Epidermal melanocyte (primary cell): Measurements from ENCODE around the gene RPL39L.

Experiments
- DNase-seq: peaks from one replicate; pipeline ENCODE4 v3.0.0; 2011; ENCODE audit warnings: low spot score; ENCODE audit not compliant: insufficient read length

RPL39L gene

DNA sequence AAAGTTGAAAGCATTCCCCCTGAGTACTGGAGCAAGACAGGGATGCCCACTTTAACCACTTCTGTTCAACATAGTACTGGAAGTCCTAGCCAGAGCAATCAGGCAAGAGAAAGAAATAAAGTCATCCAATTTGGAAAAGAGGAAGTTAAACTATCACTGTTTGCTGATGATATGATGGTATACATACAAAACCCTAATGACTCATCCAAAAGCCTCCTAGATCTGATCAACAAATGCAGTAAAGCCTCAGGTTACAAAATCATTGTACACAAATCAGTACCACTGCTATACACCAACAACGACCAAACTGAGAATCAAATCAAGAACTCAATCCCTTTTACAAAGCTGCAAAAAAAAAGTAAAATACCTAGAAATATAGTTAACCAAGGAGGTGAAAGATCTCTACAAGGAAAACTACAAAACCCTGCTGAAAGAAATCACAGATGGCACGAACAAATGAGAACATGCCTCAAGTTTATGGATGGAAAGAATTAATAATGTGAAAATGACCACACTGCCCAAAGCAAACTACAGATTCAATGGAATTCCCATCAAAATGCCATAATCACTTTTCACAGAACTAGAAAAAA, 40.3 kb downstream of the RPL39L start:
- no peak for DNase-seq

DNA sequence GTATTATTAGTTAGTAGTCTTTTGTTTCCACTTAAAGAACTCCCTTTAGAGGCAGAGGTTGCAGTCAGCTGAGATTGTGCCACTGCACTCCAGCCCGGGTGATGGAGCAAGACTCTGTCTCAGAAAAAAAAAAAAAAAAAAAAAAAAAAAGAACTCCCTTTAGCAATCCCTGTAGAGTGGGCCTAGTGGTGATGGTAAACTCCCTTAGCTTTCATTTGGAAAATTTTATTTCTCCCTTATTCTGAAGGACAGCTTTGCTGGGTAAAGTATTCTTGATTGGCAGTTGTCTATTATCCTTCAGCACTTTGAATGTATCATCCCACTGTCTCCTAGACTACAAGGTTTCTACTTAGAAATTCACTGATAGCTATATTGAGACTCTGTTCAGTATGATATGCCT, 46.0 kb downstream of the RPL39L start:
- no peak for DNase-seq

DNA sequence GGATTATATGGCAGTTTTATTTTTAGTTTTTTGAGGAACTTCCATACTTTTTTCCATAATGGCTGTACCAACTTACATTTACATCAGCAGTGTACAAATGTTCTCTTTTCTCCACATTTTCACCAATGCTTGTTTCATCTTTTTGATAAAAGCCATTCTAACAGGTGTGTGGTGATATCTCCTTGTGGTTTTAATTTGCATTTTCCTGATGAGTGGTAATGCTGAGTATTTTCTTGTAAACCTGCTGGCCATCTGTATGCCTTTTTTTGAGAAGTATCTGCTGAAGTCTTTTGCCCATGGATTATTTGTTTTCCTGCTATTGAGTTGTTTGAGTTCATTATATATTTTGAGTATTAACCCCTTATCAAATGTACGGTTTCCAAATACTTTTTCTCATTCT, 50.6 kb downstream of the RPL39L start:
- DNase-seq = no peak

DNA sequence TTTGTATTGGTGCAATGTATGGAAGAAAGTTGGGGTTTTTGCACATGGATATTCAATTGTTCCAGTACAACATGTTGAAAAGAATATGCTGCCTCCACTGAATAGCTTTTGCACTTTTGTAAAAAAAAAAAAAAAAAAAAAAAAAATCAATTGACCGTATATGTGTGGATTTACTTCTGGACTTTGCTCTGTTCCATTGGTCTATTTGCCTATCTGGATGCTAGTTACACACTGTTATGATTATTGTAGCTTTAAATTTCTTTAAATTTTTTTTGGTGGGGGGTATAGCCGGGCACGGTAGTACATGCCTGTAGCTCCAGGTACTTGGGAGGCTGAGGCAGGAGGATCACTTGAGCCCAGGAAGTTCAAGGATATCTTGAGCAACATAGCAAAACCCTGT, 52.5 kb downstream of the RPL39L start:
- DNase-seq = no peak

DNA sequence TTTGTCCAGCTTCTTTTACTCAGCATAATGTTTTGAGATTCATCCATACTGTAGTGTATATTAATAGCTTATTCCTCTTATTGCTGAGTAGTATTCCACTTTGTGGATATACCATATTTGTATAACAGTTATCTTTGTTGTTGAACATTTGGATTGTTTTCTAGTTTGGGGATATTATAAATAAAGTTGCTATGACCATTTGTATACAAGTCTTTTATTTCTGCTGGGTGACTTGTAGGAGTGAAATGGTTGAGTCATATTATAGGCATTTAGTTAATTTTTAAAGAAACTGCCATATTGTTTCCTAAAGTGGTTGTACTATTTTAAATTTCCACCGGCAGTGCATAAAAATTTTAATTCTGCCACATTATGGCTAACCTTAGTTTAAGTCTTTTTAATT, 53.4 kb downstream of the RPL39L start:
- DNase-seq = no peak

DNA sequence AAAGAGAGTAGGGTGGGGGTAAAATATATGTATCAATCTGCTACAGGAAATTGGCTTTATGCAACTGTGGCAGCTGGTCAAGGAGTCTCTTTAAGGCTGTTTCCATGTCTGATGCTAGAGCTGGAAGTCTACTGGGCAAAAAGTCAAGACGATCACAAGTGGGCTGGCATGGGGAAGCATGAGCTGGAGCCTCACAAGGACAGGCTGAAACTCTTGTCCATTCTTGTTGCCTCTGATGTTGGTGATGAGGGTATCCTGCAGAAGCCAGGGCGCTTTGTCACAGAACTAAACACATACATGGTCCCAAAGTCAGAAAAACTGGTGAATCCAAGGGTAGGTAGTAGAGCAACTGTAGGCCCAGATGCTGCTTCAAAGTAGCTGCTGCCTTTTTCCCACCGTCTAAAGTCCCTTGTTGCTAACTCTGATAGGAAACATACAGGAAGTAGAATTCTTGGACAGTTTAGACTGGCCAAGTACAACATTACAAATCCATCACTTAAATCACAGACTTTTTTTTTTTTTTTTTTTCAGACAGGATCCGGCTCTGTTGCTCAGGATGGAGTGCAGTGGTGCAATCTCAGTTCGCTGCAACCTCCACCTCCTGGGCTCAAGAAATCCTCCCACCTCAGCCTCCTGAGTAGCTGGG, 54.2 kb downstream of the RPL39L start:
- no peak for DNase-seq

DNA sequence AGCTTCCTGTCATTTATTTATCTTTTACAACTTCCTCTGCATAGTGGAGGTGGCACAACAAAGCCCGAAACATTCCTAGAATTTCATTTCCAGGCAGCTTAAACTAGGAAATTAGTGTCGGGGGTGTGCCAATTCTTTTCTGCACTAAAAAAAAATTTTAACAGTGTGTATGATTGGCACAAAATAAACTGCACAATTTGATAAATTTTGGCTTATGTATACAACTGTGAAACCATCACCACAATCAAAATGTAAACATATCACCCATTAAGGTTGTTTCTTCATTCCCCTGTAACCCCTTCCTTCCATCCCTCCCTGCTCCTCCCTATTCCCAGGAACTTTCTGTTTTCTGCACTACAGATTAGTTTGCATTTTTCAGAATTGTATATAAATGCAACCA, 54.7 kb downstream of the RPL39L start:
- no peak for DNase-seq

DNA sequence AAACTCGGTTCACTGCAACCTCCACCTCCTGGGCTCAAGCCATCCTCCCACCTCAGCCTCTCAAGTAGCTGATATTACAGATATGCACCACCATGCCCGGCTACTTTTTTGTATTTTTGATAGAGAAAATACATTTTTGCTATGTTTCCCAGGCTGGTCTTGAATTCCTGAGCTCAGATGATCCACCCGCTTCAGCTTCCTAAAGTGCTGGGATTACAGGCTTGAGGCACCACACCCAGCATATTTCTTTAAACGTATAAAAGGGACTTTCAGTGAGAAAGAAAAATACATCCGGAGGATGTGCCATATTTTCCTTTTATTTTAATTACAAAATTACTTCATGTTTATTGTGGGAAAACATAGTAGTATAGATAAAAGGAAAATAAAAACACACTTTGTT, 55.2 kb downstream of the RPL39L start:
- DNase-seq = no peak

DNA sequence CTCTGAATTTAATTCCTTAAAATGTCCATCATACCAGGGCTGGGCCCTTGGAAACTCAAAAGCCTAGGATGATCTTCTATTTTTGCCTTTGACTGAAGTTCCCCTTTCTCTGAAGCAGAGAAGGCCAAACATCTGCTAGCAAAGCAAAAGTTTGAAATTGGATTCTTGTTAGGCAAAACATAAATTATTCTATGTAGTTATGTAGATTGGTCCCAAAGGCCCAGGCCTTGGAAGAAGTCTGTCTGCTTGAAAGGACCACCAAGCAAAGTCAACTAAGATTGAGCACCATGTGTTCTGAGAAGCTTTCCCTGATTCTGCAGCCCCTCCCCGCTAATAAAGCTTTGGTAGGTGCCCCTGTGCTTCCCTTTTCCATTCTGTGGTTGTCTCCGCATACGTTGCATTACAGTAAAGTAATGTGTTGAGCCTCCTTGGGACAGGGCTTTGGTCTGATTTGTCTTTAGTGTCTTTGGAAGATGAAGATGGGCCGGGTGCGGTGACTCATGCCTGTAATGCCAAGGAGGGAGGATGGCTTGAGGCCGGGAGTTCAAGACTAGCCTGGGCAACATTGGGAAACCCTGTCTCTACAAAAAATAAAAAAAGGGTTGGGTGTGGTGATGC, 56.4 kb downstream of the RPL39L start:
- DNase-seq = no peak

DNA sequence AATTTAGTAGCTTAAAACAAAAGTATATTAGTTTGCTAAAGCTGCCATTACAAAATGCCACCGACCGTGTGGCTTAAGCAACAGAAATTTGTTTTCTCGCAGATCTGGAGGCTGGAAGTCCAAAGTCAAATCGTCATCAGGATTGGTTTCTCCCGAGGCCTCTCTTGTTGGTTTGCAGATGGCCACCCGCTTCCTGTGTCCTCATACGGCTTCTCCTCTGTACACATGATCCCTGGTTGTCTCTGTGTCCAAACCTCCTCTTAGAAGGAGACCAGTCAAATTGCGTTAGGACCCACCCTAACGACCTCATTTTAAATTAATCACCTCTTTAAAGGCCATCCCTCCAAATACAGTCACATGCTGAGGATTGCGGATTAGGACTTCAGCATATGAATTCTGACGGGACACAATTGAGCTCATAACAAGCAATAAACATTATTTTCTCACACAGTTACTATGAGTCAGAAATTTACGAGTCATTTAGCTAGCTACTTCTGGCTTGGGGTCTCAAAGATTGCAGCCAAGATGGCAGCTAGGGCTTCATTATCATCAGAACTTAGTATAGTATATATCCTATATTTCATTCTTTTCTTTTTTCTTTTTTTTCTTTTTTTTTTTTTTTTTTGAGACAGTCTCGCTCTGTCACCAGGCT, 58.4 kb downstream of the RPL39L start:
- DNase-seq = no peak

DNA sequence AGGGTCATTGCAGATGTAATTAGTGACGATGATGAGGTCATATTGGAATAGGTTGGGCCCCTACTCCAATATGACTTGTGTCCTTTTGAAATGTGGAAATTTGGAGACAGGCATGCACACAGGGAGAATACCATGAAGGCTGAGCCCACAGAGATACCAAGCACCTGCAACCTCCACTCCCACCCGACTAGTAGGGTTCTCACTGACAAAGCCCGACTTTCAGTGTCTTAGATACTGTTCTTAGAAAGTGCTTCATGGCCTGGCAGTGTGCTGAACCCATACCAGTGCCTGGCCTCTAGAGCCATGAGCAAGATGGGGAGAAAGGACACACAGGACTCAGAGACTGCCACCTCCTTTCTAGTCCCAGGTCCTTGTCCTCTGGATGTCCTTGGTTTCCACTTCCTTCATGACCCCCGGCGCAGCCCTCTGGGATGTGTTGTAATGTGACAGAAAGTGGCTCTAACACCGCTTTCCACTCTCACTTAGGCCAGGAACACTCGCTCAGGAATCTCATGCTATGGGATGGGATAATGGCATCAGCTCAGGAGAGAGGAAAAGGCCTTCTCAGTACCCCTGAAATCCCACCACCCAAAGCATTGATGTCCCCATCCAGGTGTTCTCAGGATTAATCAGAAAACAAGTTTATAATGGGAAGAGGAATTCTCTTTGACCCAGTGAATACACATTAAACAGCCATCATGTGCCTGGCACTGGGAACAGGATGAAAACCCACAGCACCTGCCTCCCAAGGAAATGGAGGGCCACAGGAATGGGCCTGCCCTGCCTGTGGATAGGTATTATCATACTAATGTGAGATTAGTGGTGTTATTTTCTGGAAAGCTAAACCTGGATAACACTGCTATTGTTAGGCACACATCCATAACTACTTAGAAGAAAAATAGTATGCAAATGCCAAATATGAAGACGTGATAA, 59.9 kb downstream of the RPL39L start:
- DNase-seq = no peak

DNA sequence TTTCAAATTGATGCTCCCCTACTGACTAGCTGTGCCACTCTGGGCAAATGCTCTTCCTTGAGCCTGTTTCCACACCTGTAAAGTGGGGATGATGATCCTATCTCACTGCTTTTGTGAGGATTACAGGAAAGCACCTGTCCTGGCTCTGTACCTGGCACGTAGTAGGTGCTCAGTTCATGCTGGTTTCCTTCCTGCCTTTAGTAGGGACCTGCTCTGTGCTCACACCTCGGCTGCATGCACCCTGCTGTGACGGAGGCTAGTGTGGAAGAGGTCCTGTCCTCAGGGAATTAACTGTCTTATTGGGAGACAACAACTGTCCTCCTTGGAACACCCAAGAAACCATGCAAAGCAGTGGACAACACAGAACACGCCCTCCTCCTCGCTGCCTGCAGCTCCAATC, 61.8 kb downstream of the RPL39L start:
- no peak for DNase-seq

DNA sequence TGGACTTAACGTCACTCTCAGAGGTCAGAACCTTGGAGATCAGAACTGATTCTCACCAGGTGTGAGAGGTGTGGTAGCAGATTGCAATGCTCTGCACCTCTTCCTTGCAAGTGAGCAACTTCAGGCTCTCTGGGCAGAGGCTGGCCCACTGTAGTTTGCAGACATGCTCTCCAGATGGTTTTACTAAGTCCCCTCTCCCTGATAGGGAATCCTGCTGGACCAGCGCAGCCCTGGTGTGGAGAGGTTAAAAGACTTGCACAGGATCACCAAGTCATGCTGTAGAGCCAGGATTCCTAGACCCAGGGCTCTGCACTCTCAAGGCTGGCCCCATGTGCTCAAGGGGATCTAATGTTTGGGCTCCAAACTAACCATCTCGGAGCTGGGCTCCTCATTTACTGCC, 62.2 kb downstream of the RPL39L start:
- DNase-seq = no peak

DNA sequence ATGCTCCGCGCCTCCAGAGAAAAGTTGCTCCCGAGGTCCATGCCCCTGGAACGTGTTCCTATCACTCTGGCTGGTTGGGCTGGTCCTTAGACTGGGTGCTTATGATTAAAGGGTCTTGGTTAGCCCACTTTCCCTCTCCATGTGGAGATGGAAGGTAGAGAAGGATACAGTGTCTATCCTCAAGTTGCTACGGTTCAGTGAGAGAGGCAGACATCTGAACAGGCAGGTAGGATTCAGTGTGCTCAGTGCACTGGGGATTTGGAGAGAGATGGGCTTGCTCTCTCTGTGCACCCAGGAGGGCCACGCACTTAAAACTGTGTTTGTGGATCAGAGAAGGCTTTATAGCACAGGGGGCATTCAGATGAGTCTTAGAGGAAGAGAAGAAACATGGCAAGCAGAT, 63.0 kb downstream of the RPL39L start:
- no peak for DNase-seq

DNA sequence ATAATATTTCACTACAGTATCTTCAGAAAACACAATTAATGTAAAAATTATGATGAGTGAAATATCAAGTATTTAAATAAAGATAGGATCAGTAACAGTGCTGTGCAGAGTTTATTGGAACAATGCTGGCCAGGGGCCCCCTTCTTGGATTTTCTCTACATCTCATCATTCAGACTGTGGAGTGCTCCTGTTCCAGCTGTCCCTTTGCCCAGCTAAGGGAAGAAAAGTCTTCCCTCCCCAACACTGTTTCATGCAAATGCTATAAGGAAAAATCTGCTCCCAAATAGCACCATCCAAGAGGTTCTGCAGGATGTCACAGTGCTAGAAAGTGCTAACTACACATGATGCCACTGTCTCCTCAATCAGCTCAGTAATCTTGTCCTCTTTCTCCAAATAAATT, 64.5 kb downstream of the RPL39L start:
- no peak for DNase-seq

DNA sequence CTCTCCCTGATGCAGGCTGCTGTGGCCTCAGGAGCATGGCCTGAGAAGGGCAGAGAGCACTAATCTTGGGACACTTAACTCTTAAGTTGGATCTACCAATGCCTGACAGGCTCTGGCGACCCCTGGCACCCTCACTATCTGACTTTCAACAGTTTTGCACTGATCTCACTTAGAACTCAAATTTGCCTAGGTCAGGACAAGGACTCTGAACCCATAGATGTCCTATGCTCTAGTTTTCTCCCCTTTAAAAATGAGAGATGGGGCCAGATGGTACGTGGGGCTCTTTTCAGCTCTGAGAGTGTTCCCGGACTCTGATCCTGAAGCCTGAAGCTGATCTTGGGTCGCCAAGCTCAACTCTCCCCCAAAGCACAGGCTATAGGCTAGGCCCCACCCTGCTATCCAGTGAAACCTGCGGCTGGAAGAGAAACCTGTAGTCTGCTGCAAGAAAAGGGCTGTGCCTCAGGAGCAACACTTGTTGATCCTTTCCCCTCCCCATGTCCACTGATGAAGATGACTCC, 65.7 kb downstream of the RPL39L start:
- no peak for DNase-seq

DNA sequence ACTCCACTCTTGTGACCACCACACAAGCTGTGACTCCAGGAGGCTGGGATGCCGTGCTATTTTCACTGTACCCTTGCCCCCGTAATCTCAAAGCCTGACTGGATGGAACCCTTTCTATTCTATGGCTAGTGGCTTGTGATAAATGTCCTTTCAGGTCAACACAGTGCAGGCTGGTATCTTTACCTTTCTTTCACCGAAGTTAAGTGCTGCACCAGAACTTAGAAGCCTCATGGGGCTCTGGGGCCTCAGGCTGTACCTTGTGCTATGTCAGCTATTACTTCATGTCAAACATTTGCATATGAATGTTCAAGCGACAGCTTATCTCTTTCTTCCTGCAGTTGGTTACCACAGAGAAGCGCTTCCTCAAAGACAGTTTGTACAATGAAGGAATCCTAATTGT, 66.8 kb downstream of the RPL39L start:
- DNase-seq = no peak

DNA sequence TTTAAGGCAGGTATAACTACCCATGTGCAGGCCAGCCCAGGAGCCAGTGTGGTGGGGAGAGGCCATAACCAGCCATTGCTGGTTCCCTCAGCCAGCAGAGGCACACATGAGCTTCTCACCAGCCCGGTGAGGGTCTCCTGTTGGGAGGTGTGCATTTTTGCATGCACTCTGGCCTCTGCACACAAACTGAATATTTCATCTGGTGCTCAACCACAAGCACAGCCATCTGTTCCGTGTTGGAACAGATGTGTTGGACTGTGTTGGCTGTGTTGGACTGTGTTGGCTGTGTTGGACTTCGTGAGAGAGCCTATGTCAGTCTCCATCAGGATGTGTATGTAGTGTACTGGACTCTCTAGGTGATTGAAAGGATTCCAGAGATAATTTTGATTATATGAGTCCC, 67.2 kb downstream of the RPL39L start:
- DNase-seq = no peak
